Stimulated activated CD4-positive, alpha-beta T cell treated with anti-CD3 and anti-CD28 coated beads, Interleukin-1b, Interleukin-23, amount 100 ng/mL, for 1 hour (primary cell): ENCODE data around the gene AGAP3.

ENCODE experiments used
- DNase-seq, 2 donors: peaks; one replicate each; pipeline ENCODE4 v3.0.0-alpha.2; 2020; ENCODE audit warnings: low read depth in 2 of 2

Gene AGAP3

GRCh38 chr7:151179946-151180345 is 93.7 kb downstream of the AGAP3 start:
- no peak for DNase-seq

- no peak for DNase-seq
These were observed 94.7 kb downstream of the AGAP3 start for GRCh38 chr7:151181011-151181431.

- no peak for DNase-seq
These were observed 99.7 kb downstream of the AGAP3 start for GRCh38 chr7:151185762-151186639.

- DNase-seq: no peak
These were observed 100.5 kb downstream of the AGAP3 start, which contains the start of gene ASB10 for GRCh38 chr7:151186640-151187408. Gene ASB10 (minus strand): TSS chr7:151187250. CDS start chr7:151187130, 120 bp downstream.

- no peak for DNase-seq
These were observed 101.4 kb downstream of the AGAP3 start for GRCh38 chr7:151187409-151188251.

- no peak for DNase-seq
These were observed 101.9 kb downstream of the AGAP3 start for GRCh38 chr7:151188252-151188542.

- DNase-seq: no peak
These were observed 102.8 kb downstream of the AGAP3 start for GRCh38 chr7:151189038-151189437.

- DNase-seq: no peak
These were observed 105.3 kb downstream of the AGAP3 start for GRCh38 chr7:151191544-151191943.

GRCh38 chr7:151192002-151192539 is 105.8 kb downstream of the AGAP3 start:
- DNase-seq: no peak

- DNase-seq: no peak
These were observed 107.1 kb downstream of the AGAP3 start for GRCh38 chr7:151193203-151193978.
